GM12801 (cell line): ENCODE measurements around the gene RSPRY1.

Experiments
- TF ChIP-seq, protein P1 (sequence below): IDR thresholded peaks from one replicate; pipeline ENCODE4 v1.5.1; 2011; ENCODE audit warnings: control low read depth; ENCODE audit not compliant: insufficient read length; ENCODE audit errors: extremely low read depth

RSPRY1 gene

GRCh38 chr16:57149391-57149790, 36.7 kb upstream of the RSPRY1 start:
- TF ChIP-seq, protein P1, sequence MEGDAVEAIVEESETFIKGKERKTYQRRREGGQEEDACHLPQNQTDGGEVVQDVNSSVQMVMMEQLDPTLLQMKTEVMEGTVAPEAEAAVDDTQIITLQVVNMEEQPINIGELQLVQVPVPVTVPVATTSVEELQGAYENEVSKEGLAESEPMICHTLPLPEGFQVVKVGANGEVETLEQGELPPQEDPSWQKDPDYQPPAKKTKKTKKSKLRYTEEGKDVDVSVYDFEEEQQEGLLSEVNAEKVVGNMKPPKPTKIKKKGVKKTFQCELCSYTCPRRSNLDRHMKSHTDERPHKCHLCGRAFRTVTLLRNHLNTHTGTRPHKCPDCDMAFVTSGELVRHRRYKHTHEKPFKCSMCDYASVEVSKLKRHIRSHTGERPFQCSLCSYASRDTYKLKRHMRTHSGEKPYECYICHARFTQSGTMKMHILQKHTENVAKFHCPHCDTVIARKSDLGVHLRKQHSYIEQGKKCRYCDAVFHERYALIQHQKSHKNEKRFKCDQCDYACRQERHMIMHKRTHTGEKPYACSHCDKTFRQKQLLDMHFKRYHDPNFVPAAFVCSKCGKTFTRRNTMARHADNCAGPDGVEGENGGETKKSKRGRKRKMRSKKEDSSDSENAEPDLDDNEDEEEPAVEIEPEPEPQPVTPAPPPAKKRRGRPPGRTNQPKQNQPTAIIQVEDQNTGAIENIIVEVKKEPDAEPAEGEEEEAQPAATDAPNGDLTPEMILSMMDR, result no peak

DNA sequence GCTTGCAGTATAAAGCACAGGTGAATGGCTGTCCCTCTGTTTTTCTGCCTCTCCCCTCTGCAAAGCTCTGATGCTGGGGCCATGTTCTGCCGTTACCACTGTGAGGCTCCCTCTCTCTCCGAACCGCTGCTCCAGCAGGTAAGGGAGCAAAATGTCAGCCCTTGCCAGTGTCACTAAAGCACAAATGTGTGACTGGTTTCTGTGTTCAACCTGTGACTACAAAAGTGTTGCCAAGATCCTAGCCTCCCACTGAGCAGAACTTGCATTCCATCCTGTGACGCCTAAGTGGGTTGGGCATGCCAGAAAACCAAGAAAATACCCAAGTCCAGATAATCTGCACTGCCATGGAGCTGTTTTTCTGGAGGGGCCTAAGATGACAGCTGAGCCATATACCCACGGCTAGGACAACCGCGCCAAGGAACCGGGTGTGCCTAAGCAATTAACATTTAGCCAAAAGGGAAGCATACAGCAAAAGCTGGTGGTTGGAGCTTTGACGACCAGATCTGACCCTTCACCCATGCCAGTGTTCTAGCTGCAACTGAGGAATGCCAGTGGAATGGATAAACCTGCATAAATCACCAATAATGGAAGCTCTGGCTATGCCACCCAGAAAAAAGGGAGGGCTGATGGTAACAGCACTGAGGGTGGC, 35.3 kb upstream of the RSPRY1 start:
- TF ChIP-seq, protein P1, result no peak

- TF ChIP-seq, protein P1, result no peak
Observed at GRCh38 chr16:57151369-57151768, 34.8 kb upstream of the RSPRY1 start.

- TF ChIP-seq, protein P1, result no peak
Observed at GRCh38 chr16:57152096-57153093, 33.7 kb upstream of the RSPRY1 start.

DNA sequence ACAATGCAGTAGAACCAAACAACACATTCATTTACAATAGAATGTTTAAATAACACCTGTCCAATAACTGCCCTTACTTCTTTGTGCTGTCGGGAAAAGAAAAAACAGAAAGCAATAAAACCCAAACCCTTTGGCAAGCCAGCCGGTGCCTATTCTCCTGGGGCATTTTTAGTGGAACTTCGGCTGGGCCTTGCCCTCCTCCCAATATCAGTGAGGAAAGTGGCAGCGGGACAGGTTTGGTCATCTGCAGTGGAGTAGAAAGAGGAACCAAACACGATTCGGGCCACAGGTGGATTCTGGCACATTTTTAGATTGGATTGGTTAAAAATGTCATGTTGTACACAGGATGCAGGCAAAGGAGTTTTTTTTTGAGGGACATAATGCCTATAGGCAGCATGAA, 32.3 kb upstream of the RSPRY1 start:
- TF ChIP-seq, protein P1, result no peak

- TF ChIP-seq, protein P1, result no peak
Observed at GRCh38 chr16:57155702-57156350, 30.3 kb upstream of the RSPRY1 start.

- TF ChIP-seq, protein P1, result no peak
Observed at GRCh38 chr16:57156351-57156703, 29.8 kb upstream of the RSPRY1 start.
